ENCODE results near the gene NFATC2.
"Not testable (repeated sequence)": the region's sequence is repeated elsewhere in the genome, so short reads cannot be mapped to it uniquely, and the experiment has no call there.

NFATC2 gene

DNA sequence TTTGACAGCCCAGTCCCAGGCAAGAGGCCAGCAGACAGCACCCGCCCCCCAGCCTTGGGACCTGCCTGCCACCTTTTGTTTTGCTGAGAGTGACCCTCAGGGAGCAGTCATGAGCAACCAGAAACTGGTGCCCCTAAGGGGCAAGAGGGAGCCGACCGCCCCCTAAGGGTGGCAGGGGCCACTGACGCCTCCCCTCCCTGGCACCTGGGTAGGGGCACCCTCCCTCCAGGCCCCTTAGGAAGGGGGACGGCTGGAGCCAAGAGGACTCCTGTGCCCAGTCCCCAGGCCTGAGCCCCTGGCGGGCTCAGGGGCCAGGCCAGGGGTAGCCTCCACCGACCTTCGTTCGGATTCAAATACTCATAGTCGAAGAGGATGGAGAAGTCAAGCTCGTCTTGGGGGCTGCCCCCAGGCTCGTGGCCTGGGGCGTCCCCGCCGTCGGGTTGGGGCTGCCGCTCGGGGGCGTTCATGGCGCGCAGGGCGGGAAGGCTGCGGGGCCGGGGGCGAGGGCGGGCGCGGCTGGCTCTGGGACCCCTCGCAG is 417 bp downstream of the NFATC2 start:
- FAIRE-seq (peak; percentile 39), DNase-seq (ENCODE audit: extremely low spot score, insufficient read length, low read depth) (no peak)

DNA sequence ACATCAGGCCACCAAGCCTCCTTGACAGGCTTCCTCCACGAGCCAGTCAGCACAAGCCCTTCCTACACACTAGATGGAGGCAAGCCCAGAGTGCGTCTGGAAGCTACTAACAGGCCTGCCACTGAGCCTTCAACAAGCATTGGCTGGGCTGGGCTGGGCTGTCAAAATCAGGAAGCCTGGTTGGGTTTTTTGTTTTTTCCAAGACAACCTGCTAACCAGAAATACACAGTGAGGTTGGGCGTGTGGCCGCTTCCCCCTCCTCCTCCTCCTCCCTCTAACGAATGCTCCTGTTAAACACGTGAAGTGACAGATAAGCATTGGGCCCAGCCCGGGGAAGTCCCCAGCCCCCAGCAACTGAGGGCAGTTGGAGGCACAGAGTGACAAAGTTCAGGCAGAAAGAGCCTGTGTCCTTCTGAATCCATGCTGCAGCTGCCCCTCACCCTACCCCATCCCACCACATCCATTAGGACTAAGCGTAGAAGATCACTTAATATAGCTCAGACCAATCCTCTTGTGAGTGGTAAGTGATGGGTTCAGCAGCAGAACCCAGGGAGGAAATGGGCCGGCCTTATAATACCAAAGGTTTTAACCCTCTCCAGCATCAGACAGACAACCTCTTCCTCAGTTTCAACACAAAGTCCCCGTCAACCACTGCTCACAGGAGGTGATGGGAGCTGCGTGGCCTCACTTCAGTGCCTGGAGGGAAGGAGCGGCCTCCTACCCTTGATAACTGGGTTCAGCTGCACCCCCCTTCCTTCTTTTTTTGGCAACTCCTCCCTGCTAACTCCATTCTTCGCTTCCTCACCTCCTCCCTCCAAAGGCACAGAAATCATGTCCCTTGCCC is 1.1 kb downstream of the NFATC2 start:
- FAIRE-seq (peak; percentile 85), DNase-seq (ENCODE audit: extremely low spot score, insufficient read length, low read depth) (no peak)

DNA sequence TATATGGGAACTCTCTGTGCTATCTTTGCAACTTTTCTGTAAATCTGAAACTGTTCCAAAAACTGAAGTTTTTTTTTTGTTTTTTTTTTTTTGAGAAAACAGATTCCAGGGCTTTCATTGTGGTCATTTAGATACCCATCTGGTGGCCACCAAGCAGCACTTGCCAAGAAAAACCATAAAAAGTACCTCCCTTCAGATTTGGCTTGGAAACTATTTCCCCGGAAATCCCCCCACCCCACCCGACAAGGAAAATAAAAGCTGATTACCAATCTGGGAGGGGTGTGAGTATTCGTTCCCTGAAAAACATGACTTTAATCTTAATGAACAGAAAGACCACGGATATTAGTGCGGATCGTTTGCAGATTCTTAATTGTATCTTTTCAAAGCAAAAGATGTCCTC is 1.9 kb downstream of the NFATC2 start:
- no peak for FAIRE-seq
- no peak for DNase-seq (ENCODE audit: extremely low spot score, insufficient read length, low read depth)

DNA sequence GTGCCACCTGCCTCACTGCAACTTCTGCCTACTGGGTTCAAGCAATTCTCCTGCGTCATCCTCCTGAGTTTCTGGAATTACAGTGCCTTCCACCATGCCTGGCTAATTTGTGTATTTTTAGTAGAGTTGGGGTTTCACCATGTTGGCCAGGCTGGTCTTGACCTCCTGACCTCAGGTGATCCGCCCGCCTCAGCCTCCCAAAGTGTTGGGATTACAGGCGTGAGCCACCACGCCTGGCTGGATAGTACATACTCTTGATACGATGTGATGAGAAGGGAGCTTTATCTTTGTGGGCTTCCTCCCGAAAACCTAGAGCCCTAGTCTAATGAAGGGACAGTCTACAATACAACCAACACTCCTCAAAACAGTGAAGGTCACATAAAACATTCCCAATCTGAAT is 2.4 kb downstream of the NFATC2 start:
- not testable (repeated sequence) for FAIRE-seq; DNase-seq (ENCODE audit: extremely low spot score, insufficient read length, low read depth)

DNA sequence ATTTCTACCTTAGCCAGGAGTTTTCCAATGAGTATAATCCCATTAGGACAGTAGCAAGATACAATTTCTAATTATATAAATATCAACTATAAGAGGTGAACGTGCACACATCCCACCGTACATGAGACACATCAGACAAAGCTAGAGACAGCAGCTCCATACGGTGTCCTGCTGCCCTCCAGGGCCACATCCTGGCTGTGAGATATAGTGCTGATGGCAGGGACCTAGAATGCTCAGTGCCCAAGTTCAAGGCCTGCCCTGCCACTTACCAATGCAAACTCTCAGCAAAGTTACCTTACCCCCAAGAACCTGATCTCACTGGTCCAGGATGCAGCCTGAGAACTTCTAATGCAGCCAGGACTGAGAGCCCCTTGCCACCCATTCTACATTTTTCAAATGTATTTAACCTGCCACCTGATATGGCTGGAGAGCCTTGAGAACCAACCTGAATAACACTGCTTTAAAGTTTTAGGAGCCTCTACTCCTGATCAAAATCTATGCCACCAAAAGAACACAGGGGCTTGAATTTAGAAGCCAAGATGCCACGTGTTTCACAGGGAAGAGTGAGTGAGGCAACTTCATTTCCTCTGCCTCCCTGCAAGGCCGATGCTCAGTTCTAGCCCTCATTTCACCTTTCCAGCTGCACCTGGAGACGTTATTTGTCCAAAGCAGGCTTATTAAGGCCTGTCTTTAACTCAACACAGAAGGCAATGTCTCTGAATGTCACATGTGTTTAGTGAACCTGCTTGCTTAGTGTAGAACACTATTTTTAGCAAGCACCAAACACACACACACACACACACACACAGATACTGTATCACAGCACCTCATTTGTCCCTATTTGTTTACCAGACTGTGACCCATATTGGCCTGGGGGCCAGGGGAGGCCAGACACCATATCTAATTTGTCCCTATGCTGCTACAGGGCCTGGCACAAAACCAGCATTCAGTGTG is 6.1 kb downstream of the NFATC2 start:
- FAIRE-seq: no peak

DNA sequence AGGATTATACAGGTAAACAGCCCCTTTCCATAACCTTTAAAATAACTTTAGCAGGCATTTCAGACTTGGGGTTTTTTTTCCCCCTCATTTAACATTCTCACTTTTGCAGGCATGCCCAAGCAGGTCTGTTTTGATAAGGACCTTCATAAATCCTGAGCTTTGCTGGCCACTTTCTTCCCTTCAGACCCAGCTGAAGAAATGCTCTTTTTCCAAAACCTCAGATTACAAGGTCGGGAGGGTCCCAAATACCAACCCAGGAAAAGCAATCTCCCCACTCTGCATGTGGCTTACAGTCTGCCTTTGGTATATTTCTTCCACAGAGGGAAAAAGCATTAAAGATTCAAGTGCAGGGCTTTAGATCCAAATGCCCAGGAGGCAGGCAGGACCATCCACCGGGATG is 6.8 kb downstream of the NFATC2 start:
- FAIRE-seq (no peak), DNase-seq (ENCODE audit: extremely low spot score, insufficient read length, low read depth) (no peak)

More for the DNA sequence above, 6.1 kb downstream of the NFATC2 start:
- no peak for DNase-seq (ENCODE audit: extremely low spot score, insufficient read length, low read depth)

DNA sequence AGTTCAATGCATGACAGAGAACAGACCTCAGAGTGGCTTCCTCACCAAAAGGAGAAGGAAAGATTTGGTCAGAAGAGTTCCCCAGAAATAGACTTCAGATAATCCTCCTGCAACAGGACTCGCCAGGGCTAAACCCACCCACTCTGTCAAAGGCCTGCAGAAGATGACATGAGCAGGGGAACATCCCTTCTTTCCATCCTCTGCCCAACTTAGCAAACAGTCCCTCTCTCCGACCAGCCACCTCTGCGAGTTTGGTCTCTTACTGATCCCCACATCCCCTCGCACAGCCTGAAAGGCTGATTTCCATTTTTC is 7.5 kb downstream of the NFATC2 start:
- DNase-seq (ENCODE audit: extremely low spot score, insufficient read length, low read depth) (no peak), FAIRE-seq (no peak)

DNA sequence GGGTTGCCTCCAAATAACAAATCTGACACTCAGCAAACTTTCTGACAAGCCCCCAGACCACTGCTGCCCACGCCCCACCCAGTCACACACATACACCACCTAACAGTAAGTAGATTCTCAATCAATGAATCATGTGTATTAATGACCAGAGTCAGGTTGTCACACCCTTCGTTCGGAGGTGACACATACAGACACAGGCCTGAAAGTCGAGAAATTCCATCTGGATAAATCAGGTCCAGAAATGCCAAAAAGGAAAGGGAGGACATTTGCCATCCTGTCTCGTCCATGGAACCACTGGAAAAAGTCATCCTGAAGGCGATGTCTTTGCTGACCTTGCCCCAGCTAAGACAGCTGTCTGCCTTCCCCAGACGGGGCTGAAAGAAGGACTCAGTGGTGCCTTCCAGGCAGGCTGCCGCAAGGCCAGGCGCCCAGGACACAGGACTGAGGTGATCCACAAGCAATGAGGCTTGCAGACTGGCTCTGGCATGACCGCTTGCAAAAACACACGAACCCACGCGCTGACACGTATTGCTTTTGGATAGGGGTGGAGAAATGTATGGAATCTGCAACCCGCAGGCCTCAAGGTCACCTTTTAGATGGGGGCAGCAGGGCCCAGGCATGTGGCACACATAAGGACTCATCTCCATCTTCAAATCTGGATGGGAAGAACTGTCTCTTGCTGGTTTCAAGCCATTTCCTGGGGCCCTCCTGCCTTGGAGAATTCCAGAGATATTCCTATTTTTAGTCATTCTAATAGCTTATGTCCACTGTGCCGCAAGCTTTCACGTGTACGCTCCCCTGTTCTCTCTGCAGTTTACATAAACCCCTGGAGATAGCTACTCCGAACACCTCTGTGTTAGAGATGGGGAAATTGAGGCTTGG is 9.0 kb downstream of the NFATC2 start:
- FAIRE-seq: no peak

DNA sequence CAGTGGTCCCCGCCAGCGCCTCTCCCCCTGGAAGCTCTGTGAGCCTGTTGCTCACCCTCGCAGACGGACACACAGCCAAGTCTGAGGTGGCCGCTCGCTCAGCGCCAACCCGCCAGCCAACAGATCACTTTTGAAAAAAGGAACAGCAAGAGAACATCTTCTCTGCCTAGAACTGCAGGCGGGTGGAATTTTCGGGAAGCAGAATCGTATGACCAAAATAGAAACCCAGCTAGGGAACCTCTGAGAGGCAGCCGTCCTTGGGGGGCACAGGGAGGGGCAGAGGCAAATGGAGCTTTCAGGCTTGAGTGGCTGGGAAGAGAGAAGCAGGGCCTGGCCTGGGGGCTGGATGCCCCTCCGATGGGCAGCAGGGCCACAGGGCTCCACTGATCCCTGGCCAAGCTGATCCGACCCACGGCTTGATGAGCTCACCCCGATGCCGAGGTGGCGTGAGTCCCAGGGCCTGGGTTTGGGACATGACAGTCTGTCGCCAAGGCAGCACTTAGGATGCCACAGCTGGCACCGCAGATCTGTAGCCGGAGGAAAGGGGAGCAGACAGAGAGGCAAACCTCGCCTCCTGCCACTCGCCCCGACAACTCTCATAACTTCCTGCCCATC is 9.8 kb downstream of the NFATC2 start:
- DNase-seq (ENCODE audit: extremely low spot score, insufficient read length, low read depth): no peak
- FAIRE-seq: no peak

More for the DNA sequence above, 9.0 kb downstream of the NFATC2 start:
- no peak for DNase-seq (ENCODE audit: extremely low spot score, insufficient read length, low read depth)

DNA sequence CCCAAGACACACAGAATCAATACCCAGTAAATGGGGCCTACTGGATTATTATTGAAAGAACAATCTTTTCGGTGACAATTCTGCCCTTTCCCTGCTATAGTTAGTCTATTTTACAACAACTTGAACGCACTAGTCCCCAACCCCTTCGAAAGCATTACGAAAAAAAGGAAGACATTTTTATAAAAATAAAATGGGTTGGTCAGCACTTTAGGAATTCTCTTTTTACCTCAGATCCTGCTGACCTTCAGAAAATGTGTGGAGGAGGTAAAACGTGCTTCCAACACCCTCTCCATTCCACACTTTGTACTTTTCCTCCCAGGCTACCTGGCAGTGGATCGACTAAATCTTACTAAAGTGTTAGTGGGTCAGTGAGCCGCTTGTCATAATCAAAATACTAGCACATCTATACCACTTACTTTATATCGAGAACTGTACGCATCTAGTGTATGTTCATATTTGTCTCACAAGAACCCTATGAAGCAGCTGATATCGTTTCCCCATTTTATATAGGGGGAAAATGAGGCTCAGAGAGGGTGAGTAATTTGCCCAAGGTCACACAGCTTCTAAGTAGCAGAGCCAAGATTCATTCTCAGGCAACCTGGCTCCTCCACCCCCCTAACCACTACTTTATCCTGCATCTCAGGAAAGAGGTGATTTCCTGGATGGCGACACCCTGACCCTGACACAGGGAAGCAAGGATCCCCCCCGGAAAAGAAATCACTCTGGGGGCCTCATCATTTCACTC is 10.6 kb downstream of the NFATC2 start:
- no peak for DNase-seq (ENCODE audit: extremely low spot score, insufficient read length, low read depth)
- FAIRE-seq: no peak

DNA sequence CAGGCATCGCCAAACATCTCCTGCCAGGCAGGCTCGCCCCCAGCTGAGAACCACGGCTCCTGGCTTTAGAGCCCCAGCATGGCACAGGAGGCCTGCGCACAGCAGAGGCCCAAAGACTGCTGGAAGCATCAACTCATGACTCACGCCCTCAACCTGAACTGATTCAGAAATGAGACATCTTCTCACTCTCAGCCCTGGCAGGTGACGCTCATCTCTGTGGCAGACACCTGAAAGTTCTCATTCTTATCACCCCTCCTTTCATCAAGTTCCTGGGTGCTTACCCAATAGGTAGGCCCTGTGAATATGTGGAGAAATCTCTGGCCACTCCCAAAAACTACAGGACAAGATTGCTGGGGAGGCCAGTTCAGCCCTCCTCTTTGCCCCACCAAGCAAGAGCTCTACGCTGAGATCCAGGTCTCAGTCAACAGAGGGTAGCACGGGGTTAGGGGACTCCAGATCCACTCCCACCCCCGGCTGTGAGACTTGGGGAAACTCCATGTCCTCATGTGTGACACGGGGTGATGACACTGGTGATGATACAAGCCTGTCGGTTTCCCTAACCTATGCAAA is 11.3 kb downstream of the NFATC2 start:
- peak; percentile 75 for FAIRE-seq
- DNase-seq (ENCODE audit: extremely low spot score, insufficient read length, low read depth): no peak

DNA sequence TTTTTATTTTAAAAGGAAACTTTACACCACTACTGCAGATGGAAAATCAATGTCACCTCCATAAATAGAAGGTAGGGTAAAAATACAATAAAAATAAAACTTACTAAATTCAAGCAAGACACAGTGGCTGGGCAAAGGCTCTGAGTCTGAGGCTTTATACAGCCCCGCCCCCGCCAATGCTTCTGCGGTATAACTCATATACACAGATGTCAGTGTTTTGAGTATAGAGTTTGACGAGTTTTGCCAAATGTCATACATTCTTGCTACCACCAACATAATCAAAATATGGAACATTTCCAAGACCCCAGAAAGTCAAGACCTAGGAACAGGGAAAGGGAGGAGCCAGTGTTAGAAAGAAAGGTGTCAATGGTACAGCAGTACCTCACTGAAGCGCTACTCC is 12.8 kb downstream of the NFATC2 start:
- FAIRE-seq (no peak), DNase-seq (ENCODE audit: extremely low spot score, insufficient read length, low read depth) (no peak)

DNA sequence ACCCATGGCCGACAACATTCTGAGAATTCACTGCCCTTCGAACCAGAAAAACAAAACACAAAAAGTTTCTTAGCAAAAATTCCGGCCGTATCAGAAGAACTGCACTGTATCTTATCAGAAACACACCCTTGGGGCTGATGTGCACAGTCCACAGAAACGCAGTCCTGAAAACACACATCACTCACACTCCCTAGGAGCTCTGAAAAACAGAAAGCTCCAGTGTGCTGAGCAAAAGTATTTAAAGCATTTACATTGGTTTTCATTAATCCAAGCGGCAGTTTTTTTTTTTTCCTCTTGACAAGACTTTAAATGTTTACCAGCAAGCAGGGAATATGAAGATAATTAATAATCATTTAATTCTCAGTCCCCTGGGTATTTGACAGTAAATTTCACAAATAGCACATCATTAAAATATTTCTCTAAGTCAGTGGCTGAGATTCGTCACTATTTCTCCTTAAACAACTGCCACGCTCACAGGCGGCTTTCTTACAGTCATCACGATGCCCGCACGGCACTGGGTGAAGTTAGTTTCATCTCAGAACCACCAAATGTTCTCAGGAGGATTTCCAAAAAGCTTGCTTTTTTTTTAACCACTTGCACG is 13.3 kb downstream of the NFATC2 start:
- no peak for FAIRE-seq

DNA sequence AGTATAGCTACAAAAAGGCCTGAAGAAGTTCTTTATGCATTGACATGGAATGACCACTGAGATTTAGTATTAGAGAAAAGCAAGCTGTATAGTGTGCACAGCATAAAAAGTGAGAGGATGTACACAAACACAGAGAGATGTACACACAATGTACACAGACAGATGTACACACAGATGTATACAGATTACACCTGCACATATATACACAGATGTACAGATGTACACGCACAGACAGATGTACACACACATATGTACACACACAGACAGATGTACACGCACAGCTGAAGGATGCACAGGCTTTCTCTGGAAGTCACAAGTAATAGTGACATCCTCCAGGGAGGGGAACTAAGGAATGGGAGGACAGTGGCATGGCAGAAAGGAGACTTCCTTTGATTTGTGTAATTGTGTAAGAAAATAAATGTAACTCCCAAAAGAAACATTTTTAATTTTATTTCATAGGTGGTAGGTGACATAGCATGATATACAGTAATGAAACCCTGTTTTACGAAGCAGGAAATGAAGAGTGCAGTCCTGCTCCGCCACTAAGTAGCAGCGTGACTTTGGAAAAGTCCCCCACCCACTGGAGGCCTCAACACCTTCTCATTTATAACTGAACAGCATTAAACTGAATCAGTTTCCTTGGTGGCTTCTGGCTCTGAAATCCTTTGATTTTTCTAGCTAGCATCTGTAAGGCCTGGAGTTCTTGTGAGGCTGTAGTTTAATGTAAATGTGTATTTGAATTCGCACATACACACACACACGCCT is 14.1 kb downstream of the NFATC2 start:
- FAIRE-seq (peak; percentile 60), DNase-seq (ENCODE audit: extremely low spot score, insufficient read length, low read depth) (no peak)

More for the DNA sequence above, 13.3 kb downstream of the NFATC2 start:
- no peak for DNase-seq (ENCODE audit: extremely low spot score, insufficient read length, low read depth)

DNA sequence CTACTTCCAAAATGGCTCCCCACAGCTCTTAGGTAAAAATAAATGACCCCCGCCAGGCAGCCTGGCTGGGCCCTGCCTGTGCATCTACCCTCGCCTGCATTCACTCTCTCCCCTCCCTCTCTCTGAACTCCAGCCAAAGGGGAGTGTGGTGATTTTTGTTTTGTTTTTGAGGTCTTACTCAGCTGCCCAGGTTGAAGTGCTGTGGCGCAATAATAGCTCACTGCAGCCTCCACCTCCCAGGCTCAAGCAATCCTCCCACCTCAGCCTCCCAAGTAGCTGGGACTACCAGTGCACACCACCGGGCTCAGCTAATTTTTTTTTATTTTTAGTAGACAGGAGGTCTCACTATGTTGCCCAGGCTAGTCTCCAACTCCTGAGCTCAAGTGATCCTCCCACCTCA is 15.8 kb downstream of the NFATC2 start:
- no peak for DNase-seq (ENCODE audit: extremely low spot score, insufficient read length, low read depth)
- no peak for FAIRE-seq

DNA sequence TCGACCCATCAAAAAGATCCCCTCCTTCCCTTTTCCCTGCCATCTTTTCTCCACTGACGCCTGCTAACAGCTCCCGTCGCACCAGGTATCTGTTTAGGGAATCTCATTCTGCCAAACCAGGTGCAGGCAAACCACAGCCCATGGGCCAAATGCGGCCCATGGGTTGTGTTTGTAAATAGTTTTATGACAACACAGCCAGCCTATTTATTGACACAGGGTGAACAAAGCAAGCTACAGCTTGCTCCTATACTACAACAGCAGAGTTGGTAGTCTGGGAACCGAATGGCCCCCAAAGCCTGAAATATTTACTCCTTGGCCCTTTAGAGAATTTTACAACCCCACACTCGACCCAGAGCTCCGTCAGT is 16.4 kb downstream of the NFATC2 start:
- DNase-seq (ENCODE audit: extremely low spot score, insufficient read length, low read depth) (no peak), FAIRE-seq (no peak)
